Measurements from ENCODE around the gene ANKDD1B. TPM values are rescaled to one million over a fixed set of nuclear protein-coding genes. Genes with fewer than 3 reads are reported as not detected.

Gene ANKDD1B
- total and polyA plus RNA-seq, 9 of the 15 experiments (the other 6 are each of a cell fraction or from before 2014, with no cell fraction given), result 0.04 to 0.29 (median 0.18) TPM; not detected in 1

- no peak for TF ChIP-seq HMGXB4 (CRISPR knock-in tag; IDR thresholded peaks at IDR 0.05)
- TF ChIP-seq CTBP1 (IDR thresholded peaks at IDR 0.05; ENCODE audit: borderline replicate concordance), result peak; percentile 86
- 0 out of 2 replicates have a peak, but pooled peaks have one; percentile 34 for TF ChIP-seq SOX6 (IDR thresholded peaks at IDR 0.05)
- TF ChIP-seq DNMT1 (IDR thresholded peaks at IDR 0.05), result no peak
- peak; percentile 87 for TF ChIP-seq NFIC (IDR thresholded peaks at IDR 0.05)
- no peak for TF ChIP-seq ZBED1 (IDR thresholded peaks at IDR 0.05)
- TF ChIP-seq HDAC2 (IDR thresholded peaks at IDR 0.05), result peak; percentile 96
- TF ChIP-seq PHTF2 (CRISPR knock-in tag; IDR thresholded peaks at IDR 0.05), result no peak
- no peak for TF ChIP-seq NFIX (CRISPR knock-in tag; IDR thresholded peaks at IDR 0.05; ENCODE audit: low read depth)
- no peak for TF ChIP-seq ZNF347 (CRISPR knock-in tag; IDR thresholded peaks at IDR 0.05; ENCODE audit: low read depth)
- no peak for TF ChIP-seq NUFIP1 (IDR thresholded peaks at IDR 0.05; ENCODE audit: partially characterized antibody)
- no peak for TF ChIP-seq ZNF217 (CRISPR knock-in tag; IDR thresholded peaks at IDR 0.05)
- TF ChIP-seq HNRNPH1 (optimal IDR thresholded peaks at IDR 0.05; ENCODE audit: low read depth, low read length), result no peak
- no peak for TF ChIP-seq POLR3A (IDR thresholded peaks at IDR 0.05; ENCODE audit: borderline replicate concordance, extremely low read depth, insufficient read depth, insufficient read length)
- TF ChIP-seq SP1 (CRISPR knock-in tag; IDR thresholded peaks at IDR 0.05), result peak; percentile 78
- TF ChIP-seq CTCFL (IDR thresholded peaks at IDR 0.05; ENCODE audit: borderline replicate concordance, insufficient read depth, low read depth, low read length, poor library complexity, severe bottlenecking), result no peak
- no peak for TF ChIP-seq ZNF830 (CRISPR knock-in tag; IDR thresholded peaks at IDR 0.05)
- TF ChIP-seq CBFB (CRISPR knock-in tag; IDR thresholded peaks at IDR 0.05), result no peak
- TF ChIP-seq KLF6 (CRISPR knock-in tag; IDR thresholded peaks at IDR 0.05; ENCODE audit: borderline replicate concordance), result no peak
- peak; percentile 82 for TF ChIP-seq TAF7 (tag; IDR thresholded peaks at IDR 0.05)
- TF ChIP-seq ZFP91 (CRISPR knock-in tag; IDR thresholded peaks at IDR 0.05), result no peak
These were observed 106.0 kb downstream of the ANKDD1B start, which contains the start of gene POC5 (continued) for GRCh38 chr5:75717082-75717922.

Measured in K562 (cell line).